ENCODE data around the gene PLA2G2C.

Gene PLA2G2C

DNA sequence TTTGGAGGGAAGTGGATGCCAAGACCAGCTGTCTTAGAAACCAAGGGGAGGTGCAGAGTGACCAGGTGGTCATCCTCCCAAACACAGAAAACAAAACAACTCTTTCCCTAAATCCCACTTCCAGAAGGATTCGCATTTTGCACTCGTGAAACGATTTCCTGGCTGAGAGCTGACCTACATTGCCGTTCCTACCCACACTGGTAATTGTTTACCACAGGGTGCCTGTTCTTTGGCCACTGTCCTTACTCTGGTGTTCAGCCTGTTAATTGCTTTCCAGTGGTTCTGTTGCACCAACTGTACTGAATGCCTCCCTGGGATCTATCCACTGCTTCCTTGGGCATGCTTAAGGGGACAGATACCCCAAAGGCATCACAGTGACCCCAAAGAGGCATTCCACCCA lies 23.2 kb upstream of the PLA2G2C start:
- no peak for DNase-seq (ENCODE audit: low read depth in 2 of 2)

DNA sequence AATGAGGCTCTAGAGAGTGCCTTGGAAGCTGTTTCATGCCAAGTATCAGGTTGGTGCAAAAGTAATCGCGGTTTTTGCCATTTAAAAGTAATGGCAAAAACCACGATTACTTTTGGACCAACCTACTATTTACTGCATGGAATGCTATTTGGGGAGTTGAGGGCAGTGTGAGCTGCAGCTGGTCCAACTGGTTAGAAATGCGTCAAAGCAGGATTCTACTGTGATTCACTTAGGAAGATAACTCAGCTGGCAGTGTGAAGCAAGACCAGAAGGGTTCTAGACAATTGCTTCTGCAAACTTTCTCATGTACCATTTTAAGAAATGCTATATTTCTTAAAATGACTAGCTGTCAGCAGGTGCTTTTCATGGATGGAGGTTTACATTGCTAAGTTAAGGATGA lies 21.2 kb upstream of the PLA2G2C start:
- no peak for DNase-seq (ENCODE audit: low read depth in 2 of 2)

DNA sequence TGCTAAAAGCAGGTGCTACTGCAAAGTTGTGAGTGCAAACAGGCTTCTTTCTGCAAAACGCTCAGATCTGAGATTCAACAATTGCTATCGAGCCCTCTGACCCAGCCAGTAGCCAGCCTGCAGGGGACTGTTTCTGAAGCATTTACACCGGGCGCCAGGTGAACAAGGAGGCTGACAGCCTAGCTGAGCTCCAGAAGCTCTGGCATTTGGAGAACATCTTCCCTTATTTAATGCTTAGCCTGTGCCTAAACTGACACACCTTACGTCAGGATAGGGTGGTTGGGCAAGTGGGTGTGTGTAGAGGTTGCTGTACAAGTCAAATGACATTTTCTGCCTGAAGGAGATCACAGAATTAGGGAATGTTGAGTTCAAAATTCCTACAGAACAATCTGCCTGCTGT lies 15.8 kb upstream of the PLA2G2C start:
- DNase-seq (ENCODE audit: low read depth in 2 of 2), result no peak

DNA sequence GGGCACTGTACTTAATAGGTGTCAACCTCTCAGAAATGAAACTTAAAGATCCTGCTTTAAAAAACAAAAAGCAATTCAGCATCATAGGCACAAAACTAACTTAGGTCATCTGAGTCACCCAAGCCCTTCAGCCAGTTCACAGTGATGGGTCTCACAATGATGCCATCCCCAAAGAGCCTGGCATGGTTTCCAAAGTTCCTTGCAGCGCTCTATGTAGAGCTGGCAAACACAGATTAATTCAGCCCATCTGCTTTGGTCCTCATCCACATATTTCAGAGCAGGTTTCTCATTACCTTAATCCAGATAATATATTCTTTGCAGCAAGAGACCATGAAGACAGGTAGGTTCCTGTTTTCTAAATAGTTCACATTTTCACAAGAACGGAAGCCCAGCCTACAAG lies 14.6 kb upstream of the PLA2G2C start:
- no peak for DNase-seq (ENCODE audit: low read depth in 2 of 2)

DNA sequence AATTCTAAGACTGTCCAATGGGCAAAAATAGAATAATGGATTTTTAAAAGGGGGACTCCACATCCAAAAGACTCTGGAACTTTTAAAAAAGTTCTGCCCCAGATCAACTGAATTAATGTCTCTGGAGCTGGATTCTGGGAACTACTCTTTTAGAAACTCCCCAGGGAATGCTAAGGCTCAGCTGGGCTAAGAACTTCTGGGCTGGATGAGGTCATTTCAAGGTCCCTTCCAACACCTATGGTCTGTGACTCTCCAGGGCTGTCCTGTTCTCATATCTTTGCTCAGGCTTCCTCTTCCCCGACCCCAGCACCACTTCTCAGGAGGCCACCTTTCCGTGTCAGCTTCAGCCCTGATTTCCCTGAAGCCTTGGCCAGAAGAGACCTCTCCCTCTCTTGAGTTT lies 13.5 kb upstream of the PLA2G2C start:
- no peak for DNase-seq (ENCODE audit: low read depth in 2 of 2)

DNA sequence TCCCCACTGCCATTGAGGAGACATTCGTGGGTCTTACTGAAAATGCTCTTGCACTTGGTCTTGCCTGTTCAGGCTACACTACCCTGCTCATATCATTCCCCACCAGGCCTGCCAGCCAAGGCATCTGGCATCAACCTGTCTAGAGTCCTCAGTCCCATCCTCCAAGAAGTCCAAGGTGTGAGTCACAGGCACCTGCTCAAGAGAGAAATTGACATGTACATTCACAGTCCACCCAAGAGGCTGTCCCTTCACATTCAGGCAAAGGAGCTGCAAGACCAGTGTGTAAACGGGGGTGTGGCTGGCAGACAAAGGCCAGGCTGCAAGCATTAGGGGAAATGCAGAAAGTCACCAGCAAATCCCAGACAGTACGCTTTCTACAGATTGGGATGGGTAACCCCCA lies 13.1 kb upstream of the PLA2G2C start:
- no peak for DNase-seq (ENCODE audit: low read depth in 2 of 2)

DNA sequence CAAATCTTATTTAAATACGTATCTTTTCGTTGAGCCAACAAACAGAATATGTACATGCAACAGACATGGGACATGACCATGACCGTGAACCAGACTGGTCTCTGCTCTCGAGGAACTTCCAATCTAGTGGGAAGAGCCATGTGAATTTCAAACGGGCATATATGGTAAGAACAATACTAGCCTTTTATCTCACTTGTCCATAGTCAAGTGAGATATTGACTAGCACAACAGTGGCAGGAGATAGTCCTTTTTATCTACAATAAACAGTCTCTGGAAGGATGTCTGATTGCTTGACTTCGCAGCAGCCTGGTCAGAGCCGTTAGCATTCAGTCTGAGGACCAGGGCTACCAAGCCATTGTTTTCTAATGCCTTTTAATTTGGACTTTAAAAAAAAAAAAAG lies 12.6 kb upstream of the PLA2G2C start:
- no peak for DNase-seq (ENCODE audit: low read depth in 2 of 2)

DNA sequence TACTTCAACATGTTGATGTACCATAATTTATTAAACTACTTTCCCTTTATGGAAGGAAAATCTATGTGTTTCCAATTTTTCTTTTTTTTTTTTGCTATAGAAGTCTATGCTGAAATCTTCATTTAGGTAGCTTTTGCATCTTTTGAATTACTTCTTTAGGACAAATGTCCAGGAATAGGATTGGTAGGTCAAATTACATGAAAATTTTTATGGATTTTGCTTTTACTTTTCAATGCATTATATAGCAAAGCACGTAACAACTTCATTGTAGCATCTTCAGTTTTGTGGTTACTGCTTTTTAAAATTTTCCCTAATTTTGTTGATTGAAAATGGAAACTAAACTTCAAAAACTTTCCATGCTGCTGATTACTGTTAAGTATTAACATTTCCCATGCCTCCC lies 12.0 kb upstream of the PLA2G2C start:
- DNase-seq (ENCODE audit: low read depth in 2 of 2), result no peak

DNA sequence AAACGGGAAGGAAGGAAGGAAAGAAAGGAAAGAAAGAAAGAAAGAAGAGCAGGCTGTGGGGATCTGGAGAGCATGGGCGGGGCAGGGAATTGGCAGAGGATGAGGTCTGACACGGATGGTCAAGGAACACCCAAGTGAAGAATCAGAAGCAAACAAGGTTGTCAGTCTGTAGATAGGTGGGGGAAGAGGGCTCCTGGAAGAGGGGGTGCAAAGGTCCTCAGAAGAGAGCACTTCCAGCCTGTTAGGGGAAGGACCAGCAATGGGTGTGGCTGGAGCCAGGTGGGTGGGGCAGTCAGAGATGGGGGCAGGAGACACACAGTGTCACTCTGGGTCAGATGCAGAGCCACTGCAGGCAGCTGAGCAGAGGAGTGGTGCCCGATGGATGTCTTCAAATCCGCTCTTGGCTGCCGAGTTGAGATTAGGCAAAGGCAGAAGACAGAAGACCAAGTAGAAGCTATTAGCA lies 11.0 kb upstream of the PLA2G2C start:
- no peak for DNase-seq (ENCODE audit: low read depth in 2 of 2)

DNA sequence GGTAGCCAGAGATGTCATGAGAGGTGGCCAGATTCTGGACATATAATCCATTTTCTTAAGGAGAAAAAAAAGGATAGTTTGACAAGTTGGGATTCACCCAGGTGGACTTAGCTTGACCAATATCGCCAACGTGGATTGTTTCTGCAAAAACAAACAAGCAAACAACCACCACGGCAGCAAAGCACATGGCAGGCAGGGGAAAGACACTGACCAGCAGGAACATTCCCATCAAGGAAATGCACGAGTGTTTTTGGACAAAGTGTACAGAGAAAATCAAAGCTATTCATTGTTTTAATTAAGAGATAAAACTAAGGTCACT lies 9.1 kb upstream of the PLA2G2C start:
- DNase-seq (ENCODE audit: low read depth in 2 of 2), result no peak

DNA sequence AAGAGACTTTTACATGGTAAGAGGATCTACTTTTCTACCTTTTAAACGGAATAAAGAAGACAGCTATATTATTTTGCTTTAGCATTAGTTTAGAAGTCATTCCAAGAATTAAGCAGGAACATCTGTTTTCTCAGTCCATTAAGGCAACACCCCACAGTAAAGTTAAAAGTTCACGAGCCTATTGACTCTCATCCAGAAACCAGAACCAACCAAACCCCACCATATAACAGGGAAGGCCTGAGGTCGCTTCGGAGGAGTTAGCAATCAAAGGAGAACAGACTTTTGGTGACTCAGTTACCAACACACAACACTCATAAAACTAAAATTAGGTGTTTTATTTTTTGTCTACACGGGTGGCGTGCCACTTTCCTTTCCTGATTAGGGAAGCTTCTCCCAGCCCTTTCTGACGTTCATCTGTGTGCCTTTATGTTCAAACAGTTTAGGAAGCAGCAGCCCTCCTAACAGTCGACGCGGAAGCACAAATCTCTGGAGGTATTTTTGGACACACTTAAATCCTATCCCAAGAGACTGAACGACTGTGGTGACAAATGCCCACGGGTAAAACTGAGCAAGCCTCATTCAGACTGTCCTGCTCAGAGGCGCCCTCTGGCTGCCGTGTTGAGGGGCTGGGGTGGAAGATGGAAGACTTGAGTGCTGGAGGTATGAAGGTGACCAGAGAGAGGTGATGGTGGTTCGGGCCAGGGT lies 8.6 kb upstream of the PLA2G2C start:
- DNase-seq (ENCODE audit: low read depth in 2 of 2), result peak; percentile 66 to 72

DNA sequence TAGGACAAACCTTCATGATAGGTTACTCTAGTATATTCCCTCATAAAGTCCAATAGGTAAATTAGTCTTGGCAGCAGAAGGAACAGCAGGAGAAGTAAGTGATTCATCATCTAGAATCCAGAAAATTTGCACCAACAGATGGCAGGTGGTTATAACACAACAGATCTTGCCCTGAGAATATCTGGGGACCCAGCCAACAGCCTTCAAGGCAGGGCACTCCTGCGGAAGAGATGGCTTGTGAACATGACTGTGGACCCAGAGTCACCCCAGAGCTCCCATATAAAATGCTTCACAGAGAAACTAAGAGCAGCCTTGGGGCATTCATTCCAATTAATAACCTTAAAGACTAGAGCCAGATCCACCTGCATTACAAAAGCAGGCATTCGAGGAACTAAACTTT lies 7.9 kb upstream of the PLA2G2C start:
- no peak for DNase-seq (ENCODE audit: low read depth in 2 of 2)

DNA sequence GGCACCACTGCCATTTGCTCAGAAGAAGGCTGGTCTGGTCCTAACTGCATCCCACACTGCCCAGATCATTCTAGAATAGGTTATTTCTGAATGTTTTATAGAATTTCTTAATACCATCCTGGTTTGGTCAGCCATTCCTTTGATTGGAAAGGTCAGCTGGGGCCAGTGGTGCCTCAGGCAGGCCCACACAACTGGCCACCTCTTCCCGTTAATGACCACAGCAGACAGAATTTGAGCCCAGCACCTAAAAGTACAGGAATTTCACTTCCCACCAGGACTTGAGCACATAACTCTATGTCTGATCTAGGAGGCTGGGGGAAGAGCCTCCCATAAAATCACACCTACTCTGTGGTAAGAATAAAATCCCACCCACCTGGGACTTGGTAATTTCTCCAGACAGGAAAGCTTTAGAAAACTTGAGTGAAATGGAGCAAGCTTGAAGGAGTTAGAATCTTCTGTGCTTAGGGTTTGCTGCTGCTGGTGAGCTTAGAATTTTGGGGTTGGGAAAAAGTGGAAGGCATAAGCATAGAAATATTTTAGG lies 6.6 kb upstream of the PLA2G2C start:
- DNase-seq (ENCODE audit: low read depth in 2 of 2), result no peak

DNA sequence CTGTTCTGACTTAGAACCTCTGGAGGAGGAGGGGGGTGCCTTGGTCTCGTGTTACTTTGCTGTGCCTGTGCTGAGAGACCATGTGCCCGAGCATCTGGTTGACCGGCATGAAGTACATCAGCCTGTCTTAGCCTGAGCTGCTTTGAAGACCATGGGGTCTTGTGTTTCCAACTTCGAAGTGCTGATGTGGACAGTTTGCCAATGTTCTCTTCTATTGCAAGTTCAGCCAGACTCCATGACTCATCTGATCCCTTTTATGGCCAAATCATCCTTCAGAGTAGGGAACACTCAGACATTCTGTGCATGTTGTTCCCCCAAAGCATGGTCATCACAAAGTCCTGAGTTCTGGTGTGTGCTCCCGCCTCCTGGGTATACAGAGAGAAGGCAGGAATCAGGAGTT lies 6.0 kb upstream of the PLA2G2C start:
- DNase-seq (ENCODE audit: low read depth in 2 of 2), result no peak

DNA sequence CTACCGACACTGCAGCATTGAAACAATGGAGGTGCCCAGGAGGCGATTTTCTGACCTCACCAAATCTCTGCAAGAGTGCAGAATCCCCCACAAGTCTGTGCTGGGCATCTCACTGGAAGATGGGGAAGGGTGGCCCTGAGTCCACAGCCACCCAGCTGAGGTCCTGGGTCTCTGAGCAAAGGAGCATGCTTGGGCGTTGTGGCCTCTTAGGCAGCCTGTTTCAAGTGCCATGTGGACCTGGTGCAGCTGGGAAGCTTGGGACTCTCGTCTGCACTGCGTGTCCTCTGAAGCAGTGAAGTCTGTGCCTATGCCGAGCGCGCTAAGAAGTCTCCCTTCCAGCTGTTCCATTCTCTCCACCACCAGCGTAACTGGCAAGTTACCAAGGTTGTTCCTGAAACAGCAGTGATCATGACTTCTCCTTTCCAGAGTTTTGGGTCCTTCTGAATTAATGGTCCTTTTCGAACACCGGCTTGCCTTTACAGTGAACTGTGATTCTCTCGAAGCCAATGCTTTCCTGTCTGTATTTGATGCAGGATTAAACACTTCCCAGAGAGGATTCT lies 5.0 kb upstream of the PLA2G2C start:
- no peak for DNase-seq (ENCODE audit: low read depth in 2 of 2)

DNA sequence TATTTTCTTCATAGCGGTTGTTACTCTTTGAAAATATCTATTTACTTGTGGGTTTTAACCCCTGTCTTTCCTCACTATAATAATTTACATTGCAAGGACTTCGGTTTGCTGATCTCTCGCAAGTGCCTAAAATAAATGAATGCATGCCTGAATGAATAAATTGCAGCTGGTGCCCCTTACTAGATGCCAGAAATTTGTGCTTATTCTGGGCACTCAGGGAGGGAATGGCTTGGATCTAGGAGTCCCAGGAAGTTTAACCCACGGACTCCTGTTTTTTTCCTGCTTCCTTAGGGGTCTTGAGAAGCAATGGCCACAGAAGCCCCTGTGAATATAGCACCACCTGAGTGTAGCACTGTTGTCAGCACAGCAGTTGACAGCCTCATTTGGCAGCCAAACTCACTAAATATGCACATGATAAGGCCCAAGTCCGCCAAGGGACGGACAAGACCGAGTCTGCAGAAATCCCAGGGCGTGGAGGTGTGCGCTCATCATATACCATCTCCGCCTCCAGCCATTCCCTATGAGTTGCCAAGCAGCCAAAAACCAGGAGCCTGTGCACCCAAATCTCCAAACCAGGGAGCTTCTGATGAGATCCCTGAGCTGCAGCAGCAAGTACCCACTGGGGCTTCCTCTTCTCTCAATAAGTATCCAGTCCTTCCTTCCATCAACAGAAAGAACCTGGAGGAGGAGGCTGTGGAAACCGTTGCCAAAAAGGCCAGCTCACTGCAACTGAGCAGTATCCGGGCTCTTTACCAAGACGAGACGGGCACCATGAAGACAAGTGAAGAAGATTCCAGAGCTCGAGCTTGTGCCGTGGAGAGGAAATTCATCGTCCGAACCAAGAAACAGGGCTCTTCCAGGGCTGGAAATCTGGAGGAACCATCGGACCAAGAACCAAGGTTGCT lies 4.2 kb upstream of the PLA2G2C start:
- DNase-seq (ENCODE audit: low read depth in 2 of 2), result no peak

DNA sequence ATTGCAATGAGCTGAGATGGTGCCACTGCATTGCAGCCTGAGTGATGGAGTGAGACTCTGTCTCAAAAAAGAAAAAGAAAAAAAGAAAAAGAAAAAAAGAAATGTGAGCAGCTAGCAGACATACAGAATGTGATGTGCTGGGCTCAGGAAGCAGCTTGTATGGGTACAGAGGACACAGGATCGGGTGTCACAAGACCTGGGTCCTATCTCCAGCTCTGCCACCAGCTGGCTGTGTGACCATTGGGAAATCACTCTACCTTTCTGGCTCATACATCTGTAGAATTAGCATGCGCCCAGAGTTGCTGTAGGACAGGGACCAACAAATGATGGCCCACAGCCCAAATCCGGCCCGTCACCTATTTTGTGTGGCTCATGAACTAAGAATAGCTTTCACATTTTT lies 3.3 kb upstream of the PLA2G2C start:
- no peak for DNase-seq (ENCODE audit: low read depth in 2 of 2)

DNA sequence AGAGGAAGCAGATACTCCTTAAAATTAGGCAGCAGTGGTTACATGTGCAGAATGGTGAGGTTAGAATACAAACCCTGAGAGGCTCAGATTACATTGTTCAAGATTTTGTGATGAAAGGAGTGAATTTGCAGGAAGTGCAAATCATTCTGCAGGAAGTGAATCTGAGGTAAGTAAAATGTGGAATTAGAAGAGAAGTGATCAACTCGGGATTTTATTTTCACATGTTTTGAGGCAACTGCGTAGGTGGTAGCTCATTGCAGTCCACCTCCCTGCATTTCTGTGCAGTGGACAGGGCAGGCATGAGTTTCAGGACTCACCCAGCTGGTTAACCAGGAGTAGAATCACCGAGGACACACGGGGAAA lies 2.1 kb upstream of the PLA2G2C start:
- DNase-seq (ENCODE audit: low read depth in 2 of 2), result no peak

DNA sequence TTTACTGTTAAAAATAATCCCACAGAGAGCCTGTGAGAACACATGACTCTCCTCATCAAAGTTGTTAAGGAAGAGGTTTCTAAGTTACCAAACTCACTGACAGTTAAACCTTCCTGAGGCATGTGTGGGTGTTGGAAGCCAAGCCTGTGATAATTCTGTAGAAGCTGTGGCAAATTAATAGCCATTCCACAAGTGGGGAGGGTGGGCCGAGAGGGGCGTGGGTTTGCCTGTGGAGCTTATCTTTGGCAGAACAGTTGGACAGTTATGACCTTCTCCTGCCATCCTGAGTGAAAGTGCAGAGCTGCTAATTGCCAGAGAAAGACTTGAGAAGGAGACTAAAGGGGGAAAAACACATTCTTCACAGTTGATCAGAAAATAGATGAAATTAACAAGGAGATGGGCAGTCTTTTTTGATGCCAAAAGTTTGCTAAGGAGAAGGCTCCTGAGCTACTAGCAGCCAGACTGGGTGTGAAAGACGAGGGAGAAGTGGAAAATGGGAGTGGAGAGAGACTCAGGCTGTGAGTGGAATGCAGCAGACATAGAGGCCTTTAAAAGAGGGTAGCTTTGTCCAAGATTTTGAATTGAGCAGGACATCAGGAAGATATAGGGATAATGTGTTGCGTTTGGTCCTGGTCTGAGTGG lies 1.6 kb upstream of the PLA2G2C start:
- DNase-seq (ENCODE audit: low read depth in 2 of 2), result no peak

DNA sequence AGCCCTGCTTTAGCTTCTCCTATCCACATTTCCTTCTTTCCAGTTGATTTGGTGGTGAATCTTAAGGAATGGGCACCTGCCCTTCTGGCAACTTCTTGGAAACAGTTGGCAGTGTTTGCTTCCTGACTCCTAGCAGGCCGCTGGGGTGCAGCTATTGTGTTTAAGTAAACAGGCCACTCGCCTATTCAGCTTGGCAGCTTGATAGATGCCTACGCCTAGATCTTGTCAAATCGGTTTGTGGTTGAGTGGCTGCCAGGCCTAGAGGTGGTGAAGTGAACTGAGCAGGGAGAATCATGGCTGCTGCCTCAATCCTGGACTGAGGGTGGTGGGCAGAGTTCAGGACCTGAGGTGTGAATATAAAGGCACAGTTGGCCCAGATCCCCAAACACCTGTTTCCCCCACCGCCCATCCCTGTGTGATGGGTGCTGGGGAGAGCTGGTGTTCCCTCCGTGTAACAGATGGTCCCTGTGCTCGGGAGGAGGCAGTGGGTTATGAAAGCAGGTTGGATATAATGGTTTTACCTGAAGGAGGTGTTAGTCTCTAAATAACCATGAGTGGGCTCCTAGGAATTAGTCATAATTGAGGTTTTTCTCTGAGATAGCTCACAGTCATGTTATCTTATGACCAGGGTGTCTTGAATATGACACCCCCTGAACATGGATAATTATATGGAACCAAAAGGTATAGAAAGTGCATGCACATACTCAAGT lies 940 bp upstream of the PLA2G2C start:
- DNase-seq (ENCODE audit: low read depth in 2 of 2), result peak; percentile 20 to 28

DNA sequence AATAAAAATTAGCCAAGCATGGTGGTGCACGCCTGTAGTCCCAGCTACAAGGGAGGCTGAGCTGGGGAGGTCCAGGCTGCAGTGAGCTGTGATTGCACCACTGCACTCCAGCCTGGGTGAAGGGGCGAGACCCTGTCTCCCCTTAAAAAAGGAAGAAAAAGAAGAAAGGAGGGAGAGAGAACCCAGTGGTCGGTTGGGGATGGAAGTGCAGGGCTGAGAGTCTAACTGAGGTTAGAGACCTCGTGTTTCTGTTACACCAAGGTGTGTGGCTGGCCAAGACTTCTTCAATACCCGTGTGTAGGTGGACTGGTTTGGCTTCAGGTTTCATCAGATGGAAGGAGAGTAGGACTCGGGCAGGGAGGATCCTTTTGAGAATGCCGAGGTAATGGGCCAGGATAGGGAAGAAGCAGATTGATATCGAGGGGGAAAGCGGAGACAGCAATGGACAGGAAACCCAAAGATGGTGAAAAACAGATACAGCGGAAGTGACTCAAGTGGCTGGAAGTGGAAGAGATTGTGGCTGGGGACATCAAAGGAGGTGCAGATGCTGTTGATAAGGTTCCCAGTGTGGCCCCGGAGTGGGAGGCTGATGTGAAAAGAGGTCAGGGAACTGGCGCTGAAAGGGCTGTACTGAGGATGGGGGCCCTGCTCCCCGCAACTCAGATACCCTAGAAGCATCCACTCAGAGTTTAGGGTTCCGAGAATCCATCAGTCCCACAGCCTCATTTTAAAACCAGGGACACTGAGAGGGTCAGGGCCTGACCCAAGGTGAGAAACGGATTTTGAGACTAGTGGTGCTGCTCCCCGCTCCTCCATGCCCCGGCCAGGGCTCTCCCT lies 1.1 kb downstream of the PLA2G2C start:
- DNase-seq (ENCODE audit: low read depth in 2 of 2), result peak; percentile 47 to 55

Data from stimulated activated CD4-positive, alpha-beta T cell treated with anti-CD3 and anti-CD28 coated beads, Interleukin-4, amount 100 ng/mL, for 48 hours (primary cell).